Measurements from ENCODE around the gene APOL4. TPM values are rescaled to one million over a fixed set of nuclear protein-coding genes. Genes with fewer than 3 reads are reported as not detected.
"Not testable (repeated sequence)": the region's sequence is repeated elsewhere in the genome, so short reads cannot be mapped to it uniquely, and the experiment has no call there.

APOL4 gene
- polyA plus RNA-seq, 4 donors = 6.4 to 10.4 (median 8.6) TPM

- no peak for DNase-seq (ENCODE audit: low read depth in 4 of 4, low spot score in 2 of 4)
Observed at GRCh38 chr22:36191106-36191836, 10.3 kb downstream of the APOL4 start.

- not testable (repeated sequence) for DNase-seq (ENCODE audit: low read depth in 4 of 4, low spot score in 2 of 4)
Observed at GRCh38 chr22:36187862-36188261, 13.7 kb downstream of the APOL4 start.

GRCh38 chr22:36185828-36186624, 15.6 kb downstream of the APOL4 start:
- DNase-seq (ENCODE audit: low read depth in 4 of 4, low spot score in 2 of 4) = no peak

GRCh38 chr22:36184433-36185025, 17.1 kb downstream of the APOL4 start:
- no peak for DNase-seq (ENCODE audit: low read depth in 4 of 4, low spot score in 2 of 4)

GRCh38 chr22:36183446-36183845, 18.2 kb downstream of the APOL4 start:
- no peak for DNase-seq (ENCODE audit: low read depth in 4 of 4, low spot score in 2 of 4)

GRCh38 chr22:36182857-36183256, 18.8 kb downstream of the APOL4 start:
- DNase-seq (ENCODE audit: low read depth in 4 of 4, low spot score in 2 of 4) = no peak

GRCh38 chr22:36182056-36182455, 19.6 kb downstream of the APOL4 start:
- no peak for DNase-seq (ENCODE audit: low read depth in 4 of 4, low spot score in 2 of 4)

GRCh38 chr22:36180928-36181327, 20.7 kb downstream of the APOL4 start:
- no peak for DNase-seq (ENCODE audit: low read depth in 4 of 4, low spot score in 2 of 4)

- peak in 1 of 4 donors; percentile 50 for DNase-seq (ENCODE audit: low read depth in 4 of 4, low spot score in 2 of 4)
Observed at GRCh38 chr22:36180038-36180880, 21.4 kb downstream of the APOL4 start.

GRCh38 chr22:36177160-36177559, 24.4 kb downstream of the APOL4 start:
- no peak for DNase-seq (ENCODE audit: low read depth in 4 of 4, low spot score in 2 of 4)

GRCh38 chr22:36175892-36176291, 25.7 kb downstream of the APOL4 start:
- DNase-seq (ENCODE audit: low read depth in 4 of 4, low spot score in 2 of 4) = no peak

- no peak for DNase-seq (ENCODE audit: low read depth in 4 of 4, low spot score in 2 of 4)
Observed at GRCh38 chr22:36171941-36172340, 29.7 kb downstream of the APOL4 start.

GRCh38 chr22:36166518-36167220, 34.9 kb downstream of the APOL4 start:
- no peak for DNase-seq (ENCODE audit: low read depth in 4 of 4, low spot score in 2 of 4)

- no peak for DNase-seq (ENCODE audit: low read depth in 4 of 4, low spot score in 2 of 4)
Observed at GRCh38 chr22:36166086-36166485, 35.5 kb downstream of the APOL4 start.

- DNase-seq (ENCODE audit: low read depth in 4 of 4, low spot score in 2 of 4) = no peak
Observed at GRCh38 chr22:36165141-36165540, 36.5 kb downstream of the APOL4 start.

GRCh38 chr22:36164621-36165020, 37.0 kb downstream of the APOL4 start:
- no peak for DNase-seq (ENCODE audit: low read depth in 4 of 4, low spot score in 2 of 4)

- no peak for DNase-seq (ENCODE audit: low read depth in 4 of 4, low spot score in 2 of 4)
Observed at GRCh38 chr22:36163497-36163896, 38.1 kb downstream of the APOL4 start.

- no peak for DNase-seq (ENCODE audit: low read depth in 4 of 4, low spot score in 2 of 4)
Observed at GRCh38 chr22:36162127-36163034, 39.2 kb downstream of the APOL4 start.

- not testable (repeated sequence) for DNase-seq (ENCODE audit: low read depth in 4 of 4, low spot score in 2 of 4)
Observed at GRCh38 chr22:36161793-36162126, 39.8 kb downstream of the APOL4 start.
